H9 (cell line): ENCODE data around the gene IQGAP2. TPM values are rescaled to one million over a fixed set of nuclear protein-coding genes. Genes with fewer than 3 reads are reported as not detected.

Source experiments
- DNase-seq: peaks from one replicate; pipeline ENCODE4 v3.0.0-alpha.2; 2017
- H2AFZ ChIP-seq: one replicate; pipeline ENCODE4 v1.6.1; 2013; ENCODE audit warnings: mild to moderate bottlenecking, low read length, control low read depth, moderate library complexity
- H2AK5ac ChIP-seq: 2 replicates; pipeline ENCODE4 v1.6.1; 2013; ENCODE audit warnings: low read length, control low read depth, mixed read lengths; ENCODE audit not compliant: insufficient read length
- H2BK120ac ChIP-seq: one replicate; pipeline ENCODE4 v1.6.1; 2013; ENCODE audit warnings: low read depth, mild to moderate bottlenecking, low read length, control low read depth, inconsistent platforms; ENCODE audit not compliant: poor library complexity, severe bottlenecking
- H2BK12ac ChIP-seq: 2 replicates; pipeline ENCODE4 v1.6.1; 2013; ENCODE audit warnings: low read length, control low read depth, mixed read lengths, low read depth; ENCODE audit not compliant: insufficient read length
- H2BK15ac ChIP-seq: 2 replicates; pipeline ENCODE4 v1.6.1; 2013; ENCODE audit warnings: low read depth, low read length, control low read depth
- H2BK20ac ChIP-seq: one replicate; pipeline ENCODE4 v1.6.1; 2013; ENCODE audit warnings: low read depth, mild to moderate bottlenecking, low read length, control low read depth, inconsistent platforms; ENCODE audit not compliant: poor library complexity, severe bottlenecking
- H2BK5ac ChIP-seq: 2 replicates; pipeline ENCODE4 v1.6.1; 2013; ENCODE audit warnings: low read length, control low read depth, mixed read lengths; ENCODE audit not compliant: insufficient read length
- H3K14ac ChIP-seq: 2 replicates; pipeline ENCODE4 v1.6.1; 2013; ENCODE audit warnings: low read length, control low read depth; ENCODE audit not compliant: insufficient read depth
- H3K18ac ChIP-seq: 2 replicates; pipeline ENCODE4 v1.6.1; 2013; ENCODE audit warnings: low read depth, mild to moderate bottlenecking, mixed read lengths, low read length, control low read depth; ENCODE audit not compliant: insufficient read length
- H3K23ac ChIP-seq: 2 replicates; pipeline ENCODE4 v1.6.1; 2013; ENCODE audit warnings: low read length, control low read depth, mixed read lengths, low read depth; ENCODE audit not compliant: insufficient read length
- H3K23me2 ChIP-seq: 2 replicates; pipeline ENCODE4 v1.6.1; 2013; ENCODE audit warnings: low read depth, mild to moderate bottlenecking, mixed read lengths, low read length, control low read depth; ENCODE audit not compliant: insufficient read length, poor library complexity, severe bottlenecking
- H3K27ac ChIP-seq: 2 replicates; pipeline ENCODE4 v1.5.1; 2013; ENCODE audit warnings: low read length, control low read depth, mixed read lengths, low read depth; ENCODE audit not compliant: insufficient read length
- H3K27me3 ChIP-seq: 2 replicates; pipeline ENCODE4 v1.6.1; 2013; ENCODE audit warnings: low read length, control low read depth, inconsistent platforms; ENCODE audit not compliant: insufficient read depth
- H3K4ac ChIP-seq: 2 replicates; pipeline ENCODE4 v1.6.1; 2013; ENCODE audit warnings: low read depth, mild to moderate bottlenecking, control low read depth, inconsistent platforms, low read length, moderate library complexity
- H3K4me1 ChIP-seq: 2 replicates; pipeline ENCODE4 v1.6.1; 2013; ENCODE audit warnings: low read length, control low read depth, inconsistent platforms; ENCODE audit not compliant: insufficient read depth
- H3K4me2 ChIP-seq: 2 replicates; pipeline ENCODE4 v1.6.1; 2013; ENCODE audit warnings: low read length, control low read depth, mixed read lengths; ENCODE audit not compliant: insufficient read length, insufficient read depth
- H3K56ac ChIP-seq: 2 replicates; pipeline ENCODE4 v1.6.1; 2013; ENCODE audit warnings: low read depth, mild to moderate bottlenecking, mixed read lengths, low read length, control low read depth; ENCODE audit not compliant: insufficient read length
- H3K79me1 ChIP-seq: 2 replicates; pipeline ENCODE4 v1.6.1; 2013; ENCODE audit warnings: low read depth, mild to moderate bottlenecking, moderate library complexity, low read length, control low read depth, inconsistent platforms; ENCODE audit not compliant: insufficient read depth, poor library complexity, severe bottlenecking
- H3K79me2 ChIP-seq: 2 replicates; pipeline ENCODE4 v1.6.1; 2013; ENCODE audit warnings: low read length, control low read depth, inconsistent platforms; ENCODE audit not compliant: insufficient read depth
- H3K9ac ChIP-seq: 2 replicates; pipeline ENCODE4 v1.6.1; 2013; ENCODE audit warnings: low read length, control low read depth, mixed read lengths; ENCODE audit not compliant: insufficient read length; ENCODE audit errors: extremely low read depth
- H3K9me3 ChIP-seq: one replicate; pipeline ENCODE4 v1.6.1; 2013; ENCODE audit warnings: low read depth, low read length, inconsistent platforms; ENCODE audit not compliant: control insufficient read depth
- H3T11ph ChIP-seq: one replicate; pipeline ENCODE4 v1.6.1; 2013; ENCODE audit warnings: mild to moderate bottlenecking, low read length, control low read depth, inconsistent platforms
- H4K20me1 ChIP-seq: one replicate; pipeline ENCODE4 v1.6.1; 2013; ENCODE audit not compliant: control insufficient read depth, insufficient read length, insufficient read depth
- H4K5ac ChIP-seq: 2 replicates; pipeline ENCODE4 v1.6.1; 2013; ENCODE audit warnings: low read depth, mild to moderate bottlenecking, mixed read lengths, low read length, control low read depth; ENCODE audit not compliant: insufficient read length
- H4K8ac ChIP-seq: replicated peaks from 2 replicates; pipeline ENCODE4 v1.6.1; 2013; ENCODE audit warnings: low read length, control low read depth, mixed read lengths, low read depth; ENCODE audit not compliant: insufficient read length
- H4K91ac ChIP-seq: 2 replicates; pipeline ENCODE4 v1.6.1; 2013; ENCODE audit warnings: low read depth, mild to moderate bottlenecking, moderate library complexity, mixed read lengths, low read length, control low read depth; ENCODE audit not compliant: insufficient read length
- H3K27ac Mint-ChIP-seq, 3 experiments: 2 replicates in 2 of 3; 3 replicates in 1 of 3; pipeline ENCODE4 v1.8.0; 2020 to 2021; ENCODE audit warnings: mixed read lengths in 3 of 3, mild to moderate bottlenecking in 1 of 3, moderate library complexity in 1 of 3
- H3K27me3 Mint-ChIP-seq: 2 replicates; pipeline ENCODE4 v1.8.0; 2021; ENCODE audit warnings: low read depth, mild to moderate bottlenecking, moderate library complexity, mixed read lengths
- H3K36me3 Mint-ChIP-seq, 3 experiments: 2 replicates in 2 of 3; 3 replicates in 1 of 3; pipeline ENCODE4 v1.8.0; 2020 to 2021; ENCODE audit warnings: low read depth in 3 of 3, mixed read lengths in 3 of 3; ENCODE audit not compliant: insufficient read depth in 1 of 3
- H3K4me1 Mint-ChIP-seq, 2 experiments: 2 replicates each; pipeline ENCODE4 v1.8.0; 2020; ENCODE audit warnings: mixed read lengths in 2 of 2
- H3K4me3 Mint-ChIP-seq, 2 experiments: 2 replicates in 1 of 2; 3 replicates in 1 of 2; pipeline ENCODE4 v1.8.0; 2020 to 2021; ENCODE audit warnings: mild to moderate bottlenecking in 2 of 2, mixed read lengths in 2 of 2, moderate library complexity in 1 of 2
- H3K9me3 Mint-ChIP-seq, 2 experiments: 2 replicates in 1 of 2; 3 replicates in 1 of 2; pipeline ENCODE4 v1.8.0; 2020; ENCODE audit warnings: mild to moderate bottlenecking in 2 of 2, mixed read lengths in 2 of 2, moderate library complexity in 1 of 2
- WGBS: extraction: QIAGEN DNeasy Blood & Tissue Kit; methylation state at CpG from one replicate; pipeline ENCODE4 v1.1.7; 2013; ENCODE audit warnings: missing lambda C conversion rate, low lambda C conversion rate, mixed read lengths; ENCODE audit not compliant: insufficient read length; ENCODE audit errors: extremely low coverage; 5-methylcytosine and 5-hydroxymethylcytosine counted together
- total RNA-seq: library from RNA; stranded (reverse); gene quantifications from 2 replicates; pipeline ENCODE4 v1.2.1, GENCODE V29; 2021
- TF ChIP-seq, protein P1 (sequence below): fragments of 200-600 bp; sonication (generic); conservative IDR thresholded peaks from 3 replicates; pipeline ENCODE4 v1.8.0; 2021; ENCODE audit warnings: antibody characterized with exemption, mild to moderate bottlenecking

Gene IQGAP2
- total RNA-seq, 1 experiment from 2014 or later: 22.5 TPM

DNA sequence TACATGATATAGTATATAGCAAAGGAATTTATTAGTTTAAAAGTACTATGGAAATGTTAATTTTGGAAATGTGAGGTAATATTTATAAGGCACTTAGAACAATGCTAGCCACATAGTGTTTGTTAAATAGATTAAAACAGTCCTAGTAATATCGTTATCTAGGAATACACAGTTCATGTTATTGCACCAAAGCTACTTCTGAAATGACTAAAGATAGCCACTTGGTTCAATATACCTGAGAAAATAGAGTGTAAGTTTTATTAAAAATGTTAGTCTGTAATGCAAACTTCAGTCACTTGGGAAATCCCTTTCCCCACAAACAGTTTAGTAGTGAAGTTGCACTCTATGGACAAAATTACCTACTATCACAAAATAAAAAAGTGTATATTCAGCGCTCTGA, 297.5 kb downstream of the IQGAP2 start:
- no peak overlapping the region for H2BK5ac ChIP-seq
- no peaks in the 10 kb centered on the region for H3K4me1 ChIP-seq
- H2AFZ ChIP-seq: no peak overlapping the region
- Mint-ChIP-seq H3K27me3 (no peaks in the 10 kb centered on the region), H3K36me3 (peaks cover 0 to 9% (median 5%) of the 10 kb centered on the region in 3 experiments; a peak in 3 of 7 replicates), H3K4me3 (no peak overlapping the region), H3K27ac (no peak overlapping the region), H3K9me3 (no peaks in the 10 kb centered on the region), H3K4me1 (peaks cover 2 to 5% of the 10 kb centered on the region in 2 experiments; a peak in 3 of 4 replicates)
- no peak overlapping the region for H2BK12ac ChIP-seq
- no peaks in the 10 kb centered on the region for H3K79me1 ChIP-seq
- H4K5ac ChIP-seq: no peak overlapping the region
- H4K8ac ChIP-seq: no peak overlapping the region
- no peak overlapping the region for H3K9ac ChIP-seq
- no peak overlapping the region for H3K23ac ChIP-seq
- H4K91ac ChIP-seq: no peak overlapping the region
- H3K18ac ChIP-seq: no peak overlapping the region
- H3K4ac ChIP-seq: no peak overlapping the region
- H2BK120ac ChIP-seq: no peak overlapping the region
- no peak overlapping the region for H3K56ac ChIP-seq
- WGBS: no CpG with 5 or more reads among the region's 2 CpGs
- DNase-seq: no peak
- no peaks in the 10 kb centered on the region for H4K20me1 ChIP-seq
- no peak overlapping the region for H2BK20ac ChIP-seq
- no peak overlapping the region for H3K14ac ChIP-seq
- H3K4me2 ChIP-seq: no peak overlapping the region
- no peak overlapping the region for H3T11ph ChIP-seq
- no peaks in the 10 kb centered on the region for H3K23me2 ChIP-seq
- no peaks in the 10 kb centered on the region for H3K79me2 ChIP-seq
- H3K27me3 ChIP-seq: no peaks in the 10 kb centered on the region
- H3K27ac ChIP-seq: no peak overlapping the region
- H2AK5ac ChIP-seq: no peak overlapping the region
- H2BK15ac ChIP-seq: no peak overlapping the region
- TF ChIP-seq, protein P1, sequence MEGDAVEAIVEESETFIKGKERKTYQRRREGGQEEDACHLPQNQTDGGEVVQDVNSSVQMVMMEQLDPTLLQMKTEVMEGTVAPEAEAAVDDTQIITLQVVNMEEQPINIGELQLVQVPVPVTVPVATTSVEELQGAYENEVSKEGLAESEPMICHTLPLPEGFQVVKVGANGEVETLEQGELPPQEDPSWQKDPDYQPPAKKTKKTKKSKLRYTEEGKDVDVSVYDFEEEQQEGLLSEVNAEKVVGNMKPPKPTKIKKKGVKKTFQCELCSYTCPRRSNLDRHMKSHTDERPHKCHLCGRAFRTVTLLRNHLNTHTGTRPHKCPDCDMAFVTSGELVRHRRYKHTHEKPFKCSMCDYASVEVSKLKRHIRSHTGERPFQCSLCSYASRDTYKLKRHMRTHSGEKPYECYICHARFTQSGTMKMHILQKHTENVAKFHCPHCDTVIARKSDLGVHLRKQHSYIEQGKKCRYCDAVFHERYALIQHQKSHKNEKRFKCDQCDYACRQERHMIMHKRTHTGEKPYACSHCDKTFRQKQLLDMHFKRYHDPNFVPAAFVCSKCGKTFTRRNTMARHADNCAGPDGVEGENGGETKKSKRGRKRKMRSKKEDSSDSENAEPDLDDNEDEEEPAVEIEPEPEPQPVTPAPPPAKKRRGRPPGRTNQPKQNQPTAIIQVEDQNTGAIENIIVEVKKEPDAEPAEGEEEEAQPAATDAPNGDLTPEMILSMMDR: no peak
- no peaks in the 10 kb centered on the region for H3K9me3 ChIP-seq
